ENCODE measurements around the gene EYA3.

Gene EYA3

GRCh38 chr1:28088168-28088961, at the start of gene EYA3:
EYA3 (minus strand) TSS chr1:28088610; CDS start chr1:28058026, 30,584 bp downstream.
- DNase-seq (ENCODE audit: low spot score): peak; percentile 99
- FAIRE-seq: peak; percentile 73

DNA sequence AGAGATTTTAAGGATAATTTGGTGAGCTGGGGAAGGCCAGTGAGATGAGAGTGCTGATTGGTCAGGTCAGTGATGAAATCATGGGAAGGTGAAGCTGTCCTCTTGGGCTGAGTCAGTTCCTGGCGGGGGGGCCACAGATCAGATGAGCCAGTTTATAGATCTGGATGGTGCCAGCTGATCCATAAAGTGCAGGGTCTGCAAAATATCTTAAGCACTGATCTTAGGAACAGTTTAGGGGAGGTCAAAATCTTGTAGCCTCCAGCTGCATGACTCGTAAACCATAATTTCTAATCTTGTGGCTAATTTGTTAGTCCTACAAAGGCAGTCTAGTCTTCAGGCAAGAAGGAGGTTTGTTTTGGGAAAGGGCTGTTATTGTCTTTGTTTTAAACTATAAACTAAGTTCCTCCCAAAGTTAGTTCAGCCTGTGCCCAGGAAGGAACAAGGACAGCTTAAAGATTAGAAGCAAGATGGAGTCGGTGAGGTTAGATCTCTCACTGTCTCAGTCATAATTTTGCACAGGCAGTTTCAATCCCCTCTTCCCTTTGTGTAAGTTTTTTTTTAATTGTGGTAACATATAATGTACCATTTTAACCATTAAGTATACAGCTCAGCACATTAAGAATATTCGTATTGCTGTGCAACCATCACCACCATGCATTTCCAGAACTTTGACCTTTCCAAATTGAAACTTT, 48.7 kb upstream of the EYA3 start:
- DNase-seq (ENCODE audit: low spot score) (no peak), FAIRE-seq (no peak)

- FAIRE-seq: no peak
- DNase-seq (ENCODE audit: low spot score): no peak
Observed at GRCh38 chr1:28136169-28136921, 47.9 kb upstream of the EYA3 start.

DNA sequence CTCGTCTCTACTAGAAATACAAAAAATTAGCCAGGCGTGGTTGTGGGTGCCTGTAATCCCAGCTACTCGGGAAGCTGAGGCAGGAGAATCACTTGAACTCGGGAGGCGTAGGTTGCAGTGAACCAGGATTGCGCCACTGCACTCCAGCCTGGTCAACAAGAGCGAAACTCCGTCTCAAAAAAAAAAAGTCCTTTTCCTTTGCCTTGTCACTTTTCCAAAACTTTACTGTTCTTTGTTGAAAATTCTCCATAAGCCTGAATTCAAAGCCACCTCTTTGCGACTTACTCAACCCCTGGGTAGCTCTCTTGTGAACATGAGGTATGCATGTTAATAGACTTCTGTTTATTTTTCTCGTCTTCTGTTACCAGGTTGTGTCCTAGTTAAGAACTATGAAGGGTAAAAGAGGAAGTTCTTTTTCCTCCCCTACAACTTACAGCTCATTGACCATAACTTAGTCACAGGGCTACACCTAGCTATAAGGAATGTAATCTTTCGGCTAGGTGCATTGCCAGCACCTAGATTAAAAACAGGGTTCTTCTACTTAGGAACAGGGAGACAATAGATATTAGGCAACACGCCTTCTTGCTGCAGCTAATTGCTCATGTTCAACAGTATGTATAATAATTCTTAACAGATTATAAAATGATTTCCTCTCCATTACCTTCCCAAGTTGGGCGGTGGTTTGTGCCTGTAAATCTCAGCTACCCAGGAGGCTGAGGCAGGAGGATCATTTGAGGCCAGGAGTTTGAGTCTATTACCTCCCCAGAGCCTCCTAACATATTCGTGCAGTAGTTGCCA, 47.2 kb upstream of the EYA3 start:
- DNase-seq (ENCODE audit: low spot score): no peak
- FAIRE-seq: no peak

GRCh38 chr1:28134651-28135207, 46.3 kb upstream of the EYA3 start:
- FAIRE-seq (no peak), DNase-seq (ENCODE audit: low spot score) (no peak)

GRCh38 chr1:28132171-28133167, 44.1 kb upstream of the EYA3 start:
- DNase-seq (ENCODE audit: low spot score) (no peak), FAIRE-seq (no peak)

DNA sequence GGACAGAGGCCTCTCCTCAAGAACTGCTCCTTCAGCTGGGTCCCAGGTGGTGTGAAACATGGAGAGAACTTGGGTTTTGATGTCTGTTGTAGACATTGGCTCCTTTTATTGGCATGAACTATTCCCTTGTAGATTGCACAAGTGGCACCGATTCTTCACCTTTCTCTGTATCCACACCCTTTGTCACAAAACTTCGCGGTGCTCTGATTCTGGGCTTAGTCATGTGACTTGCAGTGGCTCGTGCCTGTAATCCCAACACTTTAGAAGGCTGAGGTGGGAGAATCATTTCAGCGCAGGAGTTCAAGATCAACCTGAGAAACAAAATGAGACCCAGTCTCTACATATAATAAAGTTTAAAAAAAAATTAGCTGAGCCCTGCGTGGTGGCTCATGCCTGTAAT, 42.5 kb upstream of the EYA3 start:
- no peak for FAIRE-seq
- no peak for DNase-seq (ENCODE audit: low spot score)

- DNase-seq (ENCODE audit: low spot score) (peak; percentile 45), FAIRE-seq (peak; percentile 40)
Observed at GRCh38 chr1:28129150-28129549, 40.7 kb upstream of the EYA3 start.

GRCh38 chr1:28127617-28128257, 39.3 kb upstream of the EYA3 start:
- FAIRE-seq (no peak), DNase-seq (ENCODE audit: low spot score) (no peak)

DNA sequence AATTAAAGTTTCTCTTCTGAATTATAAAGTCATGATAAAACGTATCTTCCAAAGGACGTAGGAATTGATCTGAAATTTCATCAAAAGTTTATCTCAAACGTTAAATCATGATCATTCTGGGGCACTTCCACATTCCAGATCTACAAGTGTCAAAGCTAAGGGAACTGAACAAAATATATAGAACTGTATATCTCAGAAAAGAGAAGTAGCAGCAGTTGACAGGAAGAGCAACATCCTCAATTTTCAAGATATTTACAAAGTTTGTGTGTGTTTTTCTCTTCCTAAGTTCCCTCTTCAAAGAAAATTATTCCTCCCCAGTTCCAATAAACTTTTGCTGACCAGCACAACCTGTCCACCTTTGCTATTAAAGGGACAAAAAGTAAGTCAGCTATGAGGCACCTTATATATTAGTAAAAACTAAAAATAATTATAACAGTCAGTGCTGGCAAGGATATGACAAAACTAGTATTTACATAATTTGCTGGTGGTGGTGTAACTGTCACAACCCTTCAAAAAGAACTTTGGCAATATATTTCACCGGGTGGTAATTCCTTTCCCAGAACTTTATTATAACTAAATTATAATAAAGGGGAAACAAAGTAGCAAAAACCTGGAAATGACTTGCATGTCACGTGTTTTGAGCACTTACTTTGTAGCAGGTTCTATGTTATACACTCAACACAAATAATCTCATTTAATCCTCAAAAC, 38.5 kb upstream of the EYA3 start:
- DNase-seq (ENCODE audit: low spot score) (no peak), FAIRE-seq (no peak)

- FAIRE-seq (no peak), DNase-seq (ENCODE audit: low spot score) (no peak)
Observed at GRCh38 chr1:28126212-28126611, 37.8 kb upstream of the EYA3 start.

- DNase-seq (ENCODE audit: low spot score): peak; percentile 36
- FAIRE-seq: no peak
Observed at GRCh38 chr1:28123461-28123961, 35.1 kb upstream of the EYA3 start.

GRCh38 chr1:28122183-28122582, 33.8 kb upstream of the EYA3 start:
- FAIRE-seq: no peak
- DNase-seq (ENCODE audit: low spot score): no peak

DNA sequence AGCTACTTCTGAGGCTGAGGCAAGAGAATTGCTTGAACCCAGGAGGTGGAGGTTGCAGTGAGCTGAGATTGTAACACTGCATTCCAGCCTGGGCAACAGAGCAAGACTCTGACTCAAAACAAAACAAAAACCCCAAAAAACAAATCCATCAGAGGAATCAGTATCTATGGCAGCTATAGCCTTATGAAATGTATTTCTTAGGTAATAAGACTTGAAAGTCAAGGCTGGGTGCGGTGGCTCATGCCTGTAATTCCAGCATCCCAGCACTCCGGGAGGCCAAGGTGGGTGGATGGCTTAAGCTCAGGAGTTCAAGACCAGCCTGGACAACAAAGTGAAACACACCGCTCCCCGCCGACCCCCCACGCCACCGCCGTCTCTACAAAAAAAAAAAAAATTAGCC, 31.1 kb upstream of the EYA3 start:
- DNase-seq (ENCODE audit: low spot score) (no peak), FAIRE-seq (no peak)

DNA sequence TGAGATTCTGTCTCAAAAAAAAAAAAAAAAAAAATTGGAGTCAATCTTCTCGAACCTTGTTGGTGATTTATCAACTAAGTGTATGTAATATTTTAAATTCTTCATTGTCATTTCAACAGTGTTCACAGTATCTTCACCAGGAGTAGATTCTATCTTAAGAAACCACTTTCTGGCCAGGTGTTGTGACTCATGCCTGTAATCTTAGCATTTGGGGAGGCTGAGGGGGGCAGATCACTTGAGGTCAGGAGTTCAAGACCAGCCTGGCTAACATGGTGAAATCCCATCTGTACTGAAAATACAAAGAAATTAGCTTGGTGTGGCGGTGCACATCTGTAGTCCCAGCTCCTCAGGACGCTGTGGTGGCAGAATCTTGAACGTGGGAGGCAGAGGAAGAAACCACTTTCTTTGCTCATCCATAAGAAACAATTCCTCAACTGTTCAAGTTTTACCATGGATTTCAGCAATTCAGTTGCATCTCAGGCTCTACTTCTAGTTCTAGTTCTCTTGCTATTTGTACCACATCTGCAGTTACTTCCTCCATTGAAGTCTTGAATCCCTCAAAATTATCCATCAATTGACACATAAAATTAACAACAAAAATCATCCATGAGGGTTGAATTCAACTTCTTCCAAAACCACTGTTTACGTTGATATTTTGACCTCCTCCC, 30.4 kb upstream of the EYA3 start:
- DNase-seq (ENCODE audit: low spot score): no peak
- no peak for FAIRE-seq

GRCh38 chr1:28115267-28115666, 26.9 kb upstream of the EYA3 start:
- FAIRE-seq: no peak
- DNase-seq (ENCODE audit: low spot score): no peak

GRCh38 chr1:28114844-28115243, 26.4 kb upstream of the EYA3 start:
- no peak for DNase-seq (ENCODE audit: low spot score)

DNA sequence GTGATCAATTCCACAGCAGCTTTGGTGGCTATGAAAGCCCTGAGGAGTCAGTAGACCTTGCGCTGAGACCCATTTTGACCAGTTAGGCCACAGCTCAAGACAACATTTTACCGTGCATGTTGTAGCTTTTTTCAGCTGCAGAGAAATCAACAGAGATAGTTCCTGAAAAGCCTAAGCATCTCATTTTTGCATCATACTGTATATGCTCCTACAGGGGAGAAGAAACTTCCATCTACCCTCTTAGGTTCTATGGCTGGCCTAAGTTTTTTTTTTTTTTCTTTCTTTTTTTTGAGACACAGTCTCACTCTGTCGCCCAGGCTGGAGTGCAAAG, 24.8 kb upstream of the EYA3 start:
- FAIRE-seq: no peak
- DNase-seq (ENCODE audit: low spot score): no peak

More at GRCh38 chr1:28114844-28115243, 26.4 kb upstream of the EYA3 start:
- FAIRE-seq: no peak

All from urothelium cell line (cell line).